Prostate gland (tissue), 2 donors: ENCODE data around the gene SEPTIN2. TPM values are rescaled to one million over a fixed set of nuclear protein-coding genes. Genes with fewer than 3 reads are reported as not detected.
"Not testable (repeated sequence)": the region's sequence is repeated elsewhere in the genome, so short reads cannot be mapped to it uniquely, and the experiment has no call there.

Source experiments
- DNase-seq: peaks from one replicate; pipeline ENCODE4 v3.0.0-alpha.2; 2019; ENCODE audit warnings: low spot score
- H3K27ac ChIP-seq, 2 donors: fragments of 200-600 bp; sonication (generic); 2 replicates each; pipeline ENCODE4 v1.5.1; 2017 to 2019
- H3K27me3 ChIP-seq: fragments of 200-600 bp; sonication (generic); replicated peaks from 2 replicates; pipeline ENCODE4 v1.5.1; 2019; ENCODE audit not compliant: insufficient read depth
- H3K36me3 ChIP-seq, 2 donors: fragments of 200-600 bp; sonication (generic); 1 replicate in 1 of 2; 2 replicates in 1 of 2; pipeline versions ENCODE4 v1.5.1 to v1.8.1; 2017 to 2019
- H3K4me1 ChIP-seq: fragments of 200-600 bp; sonication (generic); replicated peaks from 2 replicates; pipeline ENCODE4 v1.5.1; 2019
- H3K4me3 ChIP-seq, 2 donors: fragments of 200-600 bp; sonication (generic); 2 replicates each; pipeline ENCODE4 v1.5.1; 2017 to 2019
- H3K9me3 ChIP-seq: fragments of 200-600 bp; sonication (generic); 2 replicates; pipeline ENCODE4 v1.5.1; 2017
- CTCF ChIP-seq, 4 experiments: fragments of 200-600 bp in 2 of 4; fragments of 450-650 bp in 2 of 4; sonication (generic) in 2 of 4; IDR thresholded peaks; 1 replicate in 3 of 4; 2 replicates in 1 of 4; pipeline ENCODE4 v1.5.1; 2016 to 2019; ENCODE audit warnings: antibody characterized with exemption in 4 of 4, mild to moderate bottlenecking in 2 of 4, moderate library complexity in 2 of 4
- POLR2A ChIP-seq: fragments of 450-650 bp; IDR thresholded peaks from one replicate; pipeline ENCODE4 v1.6.1; 2016; ENCODE audit warnings: antibody characterized with exemption, mild to moderate bottlenecking
- POLR2AphosphoS5 ChIP-seq: sonication (generic); formaldehyde crosslinking; IDR thresholded peaks from one replicate; pipeline ENCODE4 v1.6.1; 2017; ENCODE audit warnings: antibody characterized with exemption
- WGBS: methylation state at CpG from one replicate; pipeline ENCODE4 v1.1.5; 2018; 5-methylcytosine and 5-hydroxymethylcytosine counted together
- intact Hi-C: fragments of 100-400 bp; cut with DNase I; formaldehyde crosslinking; loops from one replicate; pipeline ENCODE4 v1.14.2; 2022
- total RNA-seq, 2 donors: library from RNA; depleted of rRNA; stranded (reverse); fragments of >200 nt; gene quantifications; one replicate each; pipeline ENCODE4 v1.1.0, GENCODE V29; 2016

The SEPTIN2 gene
- total RNA-seq, 2 donors from 2014 or later: 202 to 284 TPM

DNA sequence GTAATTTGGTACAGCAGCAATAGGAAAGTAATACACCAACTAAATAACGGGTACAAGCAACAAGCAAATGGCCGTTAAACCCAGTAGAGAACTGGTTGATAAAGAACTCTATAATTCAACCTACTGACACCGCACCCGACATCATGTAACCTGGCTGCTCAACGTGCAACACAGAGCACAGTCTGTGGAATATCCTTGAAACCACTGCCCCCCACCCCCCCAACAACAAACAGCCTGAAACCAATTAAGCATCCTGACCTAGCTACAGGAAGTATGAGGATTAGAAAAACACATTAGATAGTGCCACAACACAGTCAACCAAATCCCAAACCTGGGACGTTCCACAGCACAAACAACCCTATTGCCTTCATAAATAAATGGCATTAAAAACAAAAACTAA lies 23.7 kb upstream of the SEPTIN2 start:
- Histone ChIP-seq H3K4me3 (no peak overlapping the region), H3K9me3 (no peaks in the 10 kb centered on the region), H3K27me3 (no peaks in the 10 kb centered on the region), H3K36me3 (no peaks in the 10 kb centered on the region), H3K4me1 (no peaks in the 10 kb centered on the region), H3K27ac (no peak overlapping the region)
- TF ChIP-seq CTCF (IDR thresholded peaks at IDR 0.05): no peak
- TF ChIP-seq POLR2AphosphoS5: no peak
- TF ChIP-seq POLR2A: no peak
- no peak for DNase-seq
- WGBS: 73% methylated on average over 6 of the region's 6 CpGs
- intact Hi-C loops: no loop called here

GRCh38 chr2:241293378-241293797 lies 22.3 kb upstream of the SEPTIN2 start:
- DNase-seq, intact Hi-C loops, H3K27ac ChIP-seq, H3K4me3 ChIP-seq, H3K9me3 ChIP-seq, H3K27me3 ChIP-seq, H3K36me3 ChIP-seq, H3K4me1 ChIP-seq: not testable (repeated sequence)
- WGBS: 88% methylated on average over 7 of the region's 7 CpGs

DNA sequence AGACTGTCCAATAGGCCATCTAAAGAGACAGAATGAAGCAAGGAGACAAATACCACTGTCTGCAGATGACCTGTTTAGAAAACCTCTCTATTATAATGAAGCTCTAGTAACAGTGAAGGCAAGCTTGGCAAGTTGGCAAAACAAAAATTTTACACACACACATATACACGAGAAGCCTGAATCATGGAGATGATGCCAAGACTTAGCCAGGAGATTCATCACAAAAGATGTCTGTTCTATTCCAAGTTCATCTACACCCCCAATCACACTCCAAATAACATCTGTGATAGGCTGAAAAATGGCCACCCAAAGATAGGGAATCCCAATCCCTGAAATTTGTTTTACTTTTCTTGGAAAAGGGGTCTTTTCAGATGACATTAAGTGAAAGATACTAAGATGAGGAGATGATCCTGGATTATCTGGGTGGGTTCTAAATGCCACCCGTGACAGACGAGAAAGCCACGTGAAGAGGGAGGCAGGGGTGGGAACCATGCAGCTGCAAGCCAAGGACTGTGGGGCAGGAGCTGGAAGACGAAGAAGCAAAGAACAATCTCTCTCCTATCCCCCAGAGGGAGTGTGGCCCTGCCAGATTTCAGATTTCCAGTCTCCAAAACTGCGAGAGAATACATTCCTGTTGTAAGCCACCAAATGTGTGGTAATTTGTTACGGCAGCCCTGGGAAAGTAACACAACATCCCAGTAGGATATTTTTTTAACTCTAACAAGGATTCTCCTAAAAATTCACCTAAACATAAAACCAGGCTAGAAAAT lies 20.2 kb upstream of the SEPTIN2 start:
- TF ChIP-seq CTCF (IDR thresholded peaks at IDR 0.05) (no peak), POLR2AphosphoS5 (no peak), POLR2A (no peak)
- Histone ChIP-seq H3K36me3 (no peaks in the 10 kb centered on the region), H3K9me3 (no peaks in the 10 kb centered on the region), H3K27me3 (no peaks in the 10 kb centered on the region), H3K4me1 (no peaks in the 10 kb centered on the region), H3K27ac (no peak overlapping the region), H3K4me3 (no peak overlapping the region)
- DNase-seq: no peak
- intact Hi-C loops: no loop called here
- 84% methylated on average over 7 of the region's 7 CpGs for WGBS

DNA sequence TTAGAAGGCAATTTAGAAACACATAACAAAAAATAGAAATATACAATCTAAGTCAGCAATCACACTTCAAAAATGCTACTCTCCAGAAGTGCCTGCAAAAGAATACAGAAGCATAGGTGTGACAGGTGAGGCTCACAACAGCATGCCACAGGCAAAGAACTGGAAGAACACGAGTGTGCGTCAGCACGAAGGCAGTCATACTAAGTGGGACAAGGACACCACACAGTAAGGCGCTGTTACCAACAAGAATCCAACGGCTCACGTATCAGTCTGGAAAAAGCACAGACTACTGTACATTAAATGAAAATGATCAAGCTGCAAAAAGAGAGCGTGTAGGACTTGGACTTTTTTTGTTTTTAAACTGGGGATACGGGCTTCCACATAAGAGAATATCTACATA lies 19.0 kb upstream of the SEPTIN2 start:
- Histone ChIP-seq H3K4me1 (no peaks in the 10 kb centered on the region), H3K9me3 (no peaks in the 10 kb centered on the region), H3K27me3 (no peaks in the 10 kb centered on the region), H3K4me3 (no peak overlapping the region), H3K36me3 (no peaks in the 10 kb centered on the region), H3K27ac (no peak overlapping the region)
- 97% methylated on average over 8 of the region's 8 CpGs for whole genome bisulfite sequencing
- no peak for TF ChIP-seq POLR2A
- no peak for TF ChIP-seq POLR2AphosphoS5
- TF ChIP-seq CTCF (IDR thresholded peaks at IDR 0.05): no peak
- intact Hi-C loops: no loop called here
- DNase-seq: no peak

GRCh38 chr2:241298673-241299072 lies 17.1 kb upstream of the SEPTIN2 start:
- H3K9me3 ChIP-seq: no peaks in the 10 kb centered on the region
- no peaks in the 10 kb centered on the region for H3K36me3 ChIP-seq
- no peak for DNase-seq
- H3K4me1 ChIP-seq: no peaks in the 10 kb centered on the region
- no peak overlapping the region for H3K27ac ChIP-seq
- intact Hi-C loops: no loop called here
- no peak overlapping the region for H3K4me3 ChIP-seq
- H3K27me3 ChIP-seq: no peaks in the 10 kb centered on the region
- no peak for TF ChIP-seq POLR2A
- WGBS: 54% methylated on average over 5 of the region's 5 CpGs

DNA sequence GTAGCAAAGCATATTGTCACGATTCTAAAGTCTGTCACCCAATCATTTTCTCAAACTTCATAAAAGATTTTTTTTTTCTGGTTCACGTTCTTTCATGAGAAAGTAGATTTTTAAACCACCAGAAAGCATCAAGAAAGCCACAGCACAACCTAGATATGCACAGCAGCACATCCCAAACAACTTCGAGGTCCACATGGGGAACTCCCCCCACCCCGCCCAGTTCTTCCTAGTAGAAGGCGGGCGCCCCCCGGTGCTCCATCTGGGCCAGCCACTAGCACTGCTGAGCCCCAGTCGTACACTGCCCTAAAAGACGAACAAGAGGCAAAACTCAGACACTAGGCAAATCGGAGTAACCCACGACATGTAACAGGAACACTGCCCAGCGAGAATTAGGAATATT lies 15.7 kb upstream of the SEPTIN2 start:
- TF ChIP-seq POLR2AphosphoS5 (no peak), POLR2A (no peak), CTCF (IDR thresholded peaks at IDR 0.05) (no peak)
- H3K36me3 ChIP-seq: no peaks in the 10 kb centered on the region
- H3K4me1 ChIP-seq: no peaks in the 10 kb centered on the region
- no peak overlapping the region for H3K27ac ChIP-seq
- 86% methylated on average over 12 of the region's 12 CpGs for WGBS
- no peak for DNase-seq
- no peak overlapping the region for H3K4me3 ChIP-seq
- intact Hi-C loops: no loop called here
- no peaks in the 10 kb centered on the region for H3K9me3 ChIP-seq
- H3K27me3 ChIP-seq: no peaks in the 10 kb centered on the region
